Activated naive CD8-positive, alpha-beta T cell treated with anti-CD3 and anti-CD28 coated beads, Interleukin-2, amount 10 ng/mL, durations not matched to agents 7 days and 5 days (primary cell): ENCODE results near the gene AFG3L2. TPM values are rescaled to one million over a fixed set of nuclear protein-coding genes. Genes with fewer than 3 reads are reported as not detected.

ENCODE experiments used
- ATAC-seq: fragments of 150-1000 bp; cut with Tn5 transposase; one replicate; pipeline ENCODE4 v1.10.0; 2021; ENCODE audit warnings: low read depth, moderate library complexity
- POLR2A ChIA-PET: fragments of 350-600 bp; sonication (Branson Sonifier 250); formaldehyde crosslinking; loops from one replicate; lab custom pipeline; 2021; ENCODE audit warnings: antibody characterized with exemption; lab: Charles Lee
- DNase-seq: peaks from one replicate; pipeline ENCODE4 v3.0.0; 2021
- H3K27ac Mint-ChIP-seq: one replicate; pipeline ENCODE4 v1.8.0; 2022; ENCODE audit warnings: mild to moderate bottlenecking, mixed read lengths
- H3K27me3 Mint-ChIP-seq: one replicate; pipeline ENCODE4 v1.8.0; 2022; ENCODE audit warnings: mild to moderate bottlenecking, moderate library complexity, mixed read lengths
- H3K36me3 Mint-ChIP-seq: one replicate; pipeline ENCODE4 v1.8.0; 2021; ENCODE audit warnings: mild to moderate bottlenecking, mixed read lengths
- H3K4me1 Mint-ChIP-seq: one replicate; pipeline ENCODE4 v1.8.0; 2021; ENCODE audit warnings: mixed read lengths
- H3K4me3 Mint-ChIP-seq: one replicate; pipeline ENCODE4 v1.8.0; 2022; ENCODE audit warnings: mild to moderate bottlenecking, moderate library complexity, mixed read lengths
- H3K9me3 Mint-ChIP-seq: one replicate; pipeline ENCODE4 v1.8.0; 2021; ENCODE audit warnings: mixed read lengths
- total RNA-seq, 2 experiments: library from RNA; stranded (reverse); gene quantifications; one replicate each; pipeline ENCODE4 v1.2.3, GENCODE V29; 2021

AFG3L2 gene
- total RNA-seq, 2 experiments from 2014 or later = 38.3 to 40.3 TPM

DNA sequence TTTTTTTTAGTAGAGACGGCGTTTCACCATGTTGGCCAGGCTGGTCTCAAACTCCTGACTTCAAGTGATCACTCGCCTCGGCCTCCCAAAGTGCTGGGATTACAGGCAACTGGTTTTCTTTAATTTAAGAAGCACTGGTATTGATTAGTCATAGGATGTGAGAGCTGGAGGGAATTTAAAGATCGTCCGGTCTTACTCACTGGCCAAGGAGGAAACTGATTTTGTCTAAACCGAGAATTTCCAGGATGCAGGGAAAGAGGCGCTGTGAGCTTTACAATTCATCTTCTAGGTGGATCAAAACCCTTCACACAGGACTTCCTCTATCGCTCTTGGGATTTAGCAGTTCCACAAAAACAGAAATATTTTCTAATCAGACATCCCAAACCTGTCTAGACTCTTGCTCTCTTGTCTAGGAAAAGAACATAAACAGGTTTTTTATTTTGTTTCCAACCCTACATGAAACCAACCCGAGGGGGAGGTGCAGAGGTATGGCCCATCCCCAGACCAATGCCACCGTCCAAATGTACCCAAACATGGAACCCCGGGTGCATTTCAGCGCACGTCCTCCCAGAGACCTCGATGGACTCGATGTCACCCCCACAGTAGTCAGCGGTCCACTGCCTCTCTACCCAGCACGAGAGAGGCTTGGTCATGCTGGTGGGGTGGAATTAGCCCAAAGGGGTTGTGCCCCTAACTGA lies 81.5 kb downstream of the AFG3L2 start:
- no peak for DNase-seq
- no peaks in the 10 kb centered on the region for H3K4me1 Mint-ChIP-seq
- H3K27me3 Mint-ChIP-seq = peaks cover 17% of the 10 kb centered on the region
- no peak overlapping the region for H3K27ac Mint-ChIP-seq
- POLR2A ChIA-PET = interaction anchor here (0.6 kb wide), 1 partner anchor 158 kb away, joined by 4 read pairs; no protein-coding TSS in a partner anchor
- peaks cover 2% of the 10 kb centered on the region for H3K9me3 Mint-ChIP-seq
- H3K4me3 Mint-ChIP-seq = no peak overlapping the region
- ATAC-seq = no peak
- H3K36me3 Mint-ChIP-seq = no peaks in the 10 kb centered on the region

- ATAC-seq (no peak), DNase-seq (no peak)
- no peak overlapping the region for H3K4me3 Mint-ChIP-seq
- H3K27ac Mint-ChIP-seq = no peak overlapping the region
- H3K4me1 Mint-ChIP-seq = no peaks in the 10 kb centered on the region
- POLR2A ChIA-PET = no interaction called here
- H3K27me3 Mint-ChIP-seq = peaks cover 15% of the 10 kb centered on the region
- no peaks in the 10 kb centered on the region for H3K36me3 Mint-ChIP-seq
- peaks cover 2% of the 10 kb centered on the region for H3K9me3 Mint-ChIP-seq
Measured at GRCh38 chr18:12293831-12294230, 83.2 kb downstream of the AFG3L2 start.

DNA sequence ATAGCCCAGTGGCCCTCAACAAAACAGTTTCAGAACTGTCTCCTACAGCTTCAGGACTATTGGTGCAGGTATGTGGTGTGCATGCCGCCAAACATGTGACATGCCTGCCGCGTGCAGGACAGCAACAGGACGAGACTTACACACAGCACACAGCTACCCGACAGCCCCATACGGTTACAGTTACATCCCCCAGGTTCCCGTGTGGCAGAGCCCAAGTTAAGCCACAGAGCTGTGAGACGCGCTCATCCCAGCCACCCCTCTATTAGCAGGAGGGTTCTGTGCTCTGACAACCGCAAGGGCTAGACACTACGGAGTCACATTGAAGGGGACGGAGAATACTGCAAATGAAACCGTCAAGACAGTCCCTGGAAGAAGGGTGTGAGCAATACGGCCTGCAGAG lies 85.3 kb downstream of the AFG3L2 start:
- POLR2A ChIA-PET = no interaction called here
- H3K27ac Mint-ChIP-seq = no peak overlapping the region
- ATAC-seq (no peak), DNase-seq (no peak)
- H3K9me3 Mint-ChIP-seq = no peaks in the 10 kb centered on the region
- H3K27me3 Mint-ChIP-seq = peaks cover 32% of the 10 kb centered on the region
- H3K36me3 Mint-ChIP-seq = no peaks in the 10 kb centered on the region
- no peak overlapping the region for H3K4me3 Mint-ChIP-seq
- H3K4me1 Mint-ChIP-seq = peaks cover 2% of the 10 kb centered on the region

GRCh38 chr18:12291161-12291560 lies 85.9 kb downstream of the AFG3L2 start:
- no peak overlapping the region for H3K27ac Mint-ChIP-seq
- peaks cover 2% of the 10 kb centered on the region for H3K4me1 Mint-ChIP-seq
- POLR2A ChIA-PET = no interaction called here
- H3K4me3 Mint-ChIP-seq = no peak overlapping the region
- H3K36me3 Mint-ChIP-seq = no peaks in the 10 kb centered on the region
- DNase-seq (no peak), ATAC-seq (no peak)
- H3K27me3 Mint-ChIP-seq = peaks cover 37% of the 10 kb centered on the region
- no peaks in the 10 kb centered on the region for H3K9me3 Mint-ChIP-seq

DNA sequence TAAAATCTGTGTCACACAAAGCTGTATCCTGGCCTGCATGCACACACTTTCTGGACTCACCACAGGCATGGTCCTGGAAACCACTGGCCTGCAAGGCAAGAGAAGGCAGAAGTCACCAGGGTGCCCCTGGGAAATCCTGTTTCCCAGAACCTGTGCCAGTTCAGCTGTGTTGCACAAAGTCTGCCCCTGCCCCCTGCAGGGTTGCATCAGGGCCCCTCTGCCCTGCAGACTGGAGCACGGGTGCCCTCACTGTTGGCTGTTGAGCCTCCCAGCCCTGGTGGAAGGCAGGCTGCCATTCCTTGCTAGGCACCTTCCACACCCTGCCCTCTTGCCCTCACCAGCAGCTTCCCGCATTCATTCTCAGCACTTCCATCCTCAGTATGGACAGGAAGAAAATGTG lies 86.9 kb downstream of the AFG3L2 start:
- DNase-seq (no peak), ATAC-seq (no peak)
- Mint-ChIP-seq H3K27ac (no peak overlapping the region), H3K36me3 (no peaks in the 10 kb centered on the region), H3K27me3 (peaks cover 46% of the 10 kb centered on the region), H3K9me3 (no peaks in the 10 kb centered on the region), H3K4me1 (peaks cover 2% of the 10 kb centered on the region), H3K4me3 (no peak overlapping the region)
- POLR2A ChIA-PET = no interaction called here

GRCh38 chr18:12288403-12288755 lies 88.6 kb downstream of the AFG3L2 start:
- Mint-ChIP-seq H3K27ac (no peak overlapping the region), H3K9me3 (no peaks in the 10 kb centered on the region), H3K27me3 (peaks cover 46% of the 10 kb centered on the region), H3K4me1 (peaks cover 2% of the 10 kb centered on the region), H3K4me3 (no peak overlapping the region), H3K36me3 (no peaks in the 10 kb centered on the region)
- POLR2A ChIA-PET = no interaction called here
- no peak for ATAC-seq
- DNase-seq = no peak

DNA sequence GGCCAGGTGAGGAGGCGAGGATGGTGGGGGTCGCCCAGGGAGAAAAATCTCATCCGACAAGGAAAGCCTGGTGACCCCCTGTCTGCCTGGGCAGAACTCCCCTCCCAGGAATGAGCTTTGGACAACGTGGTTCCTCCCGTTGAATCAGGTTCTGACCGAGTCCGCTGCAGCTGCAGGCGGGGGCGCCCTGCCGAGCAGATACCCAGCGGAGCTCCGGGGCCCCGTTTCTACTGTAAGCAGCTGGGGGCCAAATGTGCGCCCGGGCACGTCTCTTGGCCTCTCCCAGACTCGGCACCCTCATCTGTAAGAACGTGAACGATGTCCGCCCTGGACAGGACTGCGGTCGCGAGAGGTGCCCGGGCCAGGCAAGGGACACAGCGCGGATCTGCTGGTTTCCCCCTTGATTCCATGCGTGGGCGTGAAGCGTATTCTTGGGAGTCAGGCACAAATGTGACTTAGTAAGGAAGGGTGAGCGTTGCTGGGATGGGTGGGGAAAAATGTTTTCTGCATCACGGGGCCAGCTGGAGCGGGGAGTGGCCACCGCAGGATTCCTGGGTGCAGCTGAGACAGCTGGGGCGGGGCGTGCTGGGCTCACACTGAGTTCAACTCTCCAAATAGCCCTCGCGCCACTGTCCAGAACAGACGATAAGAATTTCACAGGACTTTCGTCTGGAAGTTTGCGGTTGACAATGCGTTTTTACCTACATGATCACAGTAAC lies 89.2 kb downstream of the AFG3L2 start:
- ATAC-seq (no peak), DNase-seq (no peak)
- Mint-ChIP-seq H3K27me3 (peaks cover 47% of the 10 kb centered on the region), H3K27ac (no peak overlapping the region), H3K36me3 (no peaks in the 10 kb centered on the region), H3K4me3 (peak overlapping the region; percentile 25), H3K4me1 (peaks cover 2% of the 10 kb centered on the region), H3K9me3 (no peaks in the 10 kb centered on the region)
- POLR2A ChIA-PET = no interaction called here

- no peaks in the 10 kb centered on the region for H3K36me3 Mint-ChIP-seq
- no peaks in the 10 kb centered on the region for H3K9me3 Mint-ChIP-seq
- H3K4me3 Mint-ChIP-seq = no peak overlapping the region
- ATAC-seq (no peak), DNase-seq (no peak)
- peaks cover 47% of the 10 kb centered on the region for H3K27me3 Mint-ChIP-seq
- no peak overlapping the region for H3K27ac Mint-ChIP-seq
- peaks cover 2% of the 10 kb centered on the region for H3K4me1 Mint-ChIP-seq
- POLR2A ChIA-PET = no interaction called here
Measured at GRCh38 chr18:12287131-12287681, 89.8 kb downstream of the AFG3L2 start.

GRCh38 chr18:12283666-12284065 lies 93.4 kb downstream of the AFG3L2 start:
- no peak overlapping the region for H3K27ac Mint-ChIP-seq
- H3K4me1 Mint-ChIP-seq = peaks cover under 1% of the 10 kb centered on the region
- DNase-seq (no peak), ATAC-seq (no peak)
- peaks cover 41% of the 10 kb centered on the region for H3K27me3 Mint-ChIP-seq
- POLR2A ChIA-PET = no interaction called here
- H3K36me3 Mint-ChIP-seq = no peaks in the 10 kb centered on the region
- no peak overlapping the region for H3K4me3 Mint-ChIP-seq
- no peaks in the 10 kb centered on the region for H3K9me3 Mint-ChIP-seq

DNA sequence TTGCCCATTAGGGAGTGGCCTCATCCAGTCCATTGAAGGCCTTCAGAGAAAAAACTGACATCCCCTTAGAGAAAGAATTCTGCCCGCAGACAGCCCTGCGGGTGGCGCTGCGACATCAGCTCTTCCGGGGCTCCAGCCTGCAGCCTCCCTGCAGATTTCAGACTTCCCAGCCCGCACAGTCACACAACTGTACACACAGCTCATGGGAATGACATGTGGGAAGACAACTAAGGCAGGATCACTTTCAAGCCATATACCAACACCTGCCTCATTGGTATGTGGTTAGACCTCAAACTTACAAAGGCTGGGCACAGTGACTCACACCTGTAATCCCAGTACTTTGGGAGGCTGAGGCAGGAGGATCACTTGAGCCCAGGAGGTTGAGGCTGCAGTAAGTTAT lies 93.8 kb downstream of the AFG3L2 start:
- Mint-ChIP-seq H3K36me3 (no peaks in the 10 kb centered on the region), H3K27me3 (peaks cover 37% of the 10 kb centered on the region), H3K27ac (no peak overlapping the region), H3K9me3 (no peaks in the 10 kb centered on the region), H3K4me3 (no peak overlapping the region), H3K4me1 (no peaks in the 10 kb centered on the region)
- no peak for DNase-seq
- POLR2A ChIA-PET = no interaction called here
- ATAC-seq = no peak

- ATAC-seq (no peak), DNase-seq (no peak)
- Mint-ChIP-seq H3K9me3 (no peaks in the 10 kb centered on the region), H3K27ac (no peak overlapping the region), H3K27me3 (peaks cover 30% of the 10 kb centered on the region), H3K4me3 (no peak overlapping the region), H3K4me1 (no peaks in the 10 kb centered on the region), H3K36me3 (no peaks in the 10 kb centered on the region)
- POLR2A ChIA-PET = no interaction called here
Measured at GRCh38 chr18:12282442-12283039, 94.5 kb downstream of the AFG3L2 start.

- no peaks in the 10 kb centered on the region for H3K9me3 Mint-ChIP-seq
- no peaks in the 10 kb centered on the region for H3K4me1 Mint-ChIP-seq
- POLR2A ChIA-PET = no interaction called here
- no peak overlapping the region for H3K27ac Mint-ChIP-seq
- ATAC-seq (no peak), DNase-seq (no peak)
- H3K36me3 Mint-ChIP-seq = no peaks in the 10 kb centered on the region
- H3K27me3 Mint-ChIP-seq = peaks cover 24% of the 10 kb centered on the region
- no peak overlapping the region for H3K4me3 Mint-ChIP-seq
Measured at GRCh38 chr18:12281861-12282260, 95.2 kb downstream of the AFG3L2 start.

DNA sequence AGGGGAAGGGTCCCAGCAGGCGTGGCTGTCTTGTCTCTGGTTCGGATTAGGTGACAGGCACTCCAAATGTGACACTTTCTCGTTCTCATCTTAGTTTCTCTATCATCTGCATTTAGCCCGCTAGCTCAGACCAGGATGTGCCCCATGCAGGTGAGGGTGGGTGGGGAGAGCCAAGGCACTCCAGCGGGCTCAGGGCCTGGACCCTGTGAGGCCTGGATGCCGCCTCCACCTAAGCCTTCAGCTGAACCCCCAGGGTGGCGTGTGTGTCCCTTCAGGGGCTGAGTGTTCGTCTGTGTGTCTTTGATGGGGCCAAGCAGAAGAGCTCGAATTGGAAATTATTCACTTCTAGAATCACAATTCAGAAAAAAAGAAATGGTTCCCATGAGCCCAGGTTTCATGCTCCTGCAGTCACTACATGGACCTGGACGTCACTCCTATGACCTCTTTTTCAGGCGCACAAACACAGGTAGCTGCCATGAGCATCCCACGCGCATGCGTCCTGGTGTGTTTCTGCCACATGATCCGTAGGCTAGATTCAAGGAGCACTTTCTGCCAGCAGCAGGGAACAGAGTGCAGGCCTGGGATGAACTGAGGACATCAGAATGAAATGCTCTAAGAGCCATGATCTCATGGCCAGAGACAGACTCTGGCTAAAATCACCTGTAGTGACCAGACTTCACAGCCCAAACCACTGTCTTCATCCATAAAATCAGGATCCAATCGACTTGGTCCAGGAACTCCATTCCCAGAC lies 97.1 kb downstream of the AFG3L2 start:
- POLR2A ChIA-PET = no interaction called here
- DNase-seq (no peak), ATAC-seq (no peak)
- H3K36me3 Mint-ChIP-seq = no peaks in the 10 kb centered on the region
- H3K4me1 Mint-ChIP-seq = no peaks in the 10 kb centered on the region
- no peaks in the 10 kb centered on the region for H3K9me3 Mint-ChIP-seq
- no peak overlapping the region for H3K4me3 Mint-ChIP-seq
- peaks cover 12% of the 10 kb centered on the region for H3K27me3 Mint-ChIP-seq
- H3K27ac Mint-ChIP-seq = no peak overlapping the region
